ENCODE measurements around the gene CLINT1. TPM values are rescaled to one million over a fixed set of nuclear protein-coding genes. Genes with fewer than 3 reads are reported as not detected.

CLINT1 gene
- total RNA-seq, 1 donor from 2014 or later: 126 TPM

DNA sequence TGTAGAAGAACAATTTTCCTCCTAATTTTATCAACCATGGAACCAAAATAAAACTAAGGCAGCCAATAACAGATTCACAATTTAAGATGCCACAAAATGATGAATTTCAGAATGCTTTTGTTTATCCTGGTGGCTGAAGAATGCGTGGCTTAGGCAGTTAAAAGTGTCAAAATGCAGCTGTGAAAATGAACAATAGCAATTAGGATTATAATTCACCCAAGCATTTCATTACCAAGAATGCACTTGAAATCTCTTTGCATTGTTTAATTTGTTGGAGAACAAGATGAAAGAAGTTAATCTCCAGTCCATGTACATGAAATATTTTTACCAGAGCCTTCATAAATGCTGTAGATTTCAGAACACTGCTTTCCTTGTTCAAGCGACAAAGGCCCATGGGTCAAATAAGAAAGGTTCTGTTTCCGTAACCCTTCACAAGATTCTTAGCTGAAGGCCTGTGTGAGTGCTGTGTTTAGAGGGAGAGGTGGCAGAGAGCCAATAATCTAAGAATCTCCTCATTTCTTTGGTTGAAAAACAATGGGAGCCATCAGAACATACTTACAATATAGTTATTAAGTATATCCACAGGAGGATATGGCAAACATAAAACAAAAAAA, 39.3 kb downstream of the CLINT1 start:
- intact Hi-C loops (cut with DNase I): no loop called here
- TF ChIP-seq POLR2A (IDR thresholded peaks at IDR 0.05) (no peak), CTCF (IDR thresholded peaks at IDR 0.05) (no peak), POLR2AphosphoS5 (IDR thresholded peaks at IDR 0.05; ENCODE audit: insufficient read depth in 1 of 2, low read depth in 1 of 2) (no peak)
- Histone ChIP-seq H3K27ac (peak overlapping the region; percentile 36), H3K36me3 (no peaks in the 10 kb centered on the region), H3K4me1 (peaks cover 39% of the 10 kb centered on the region), H3K4me3 (no peak overlapping the region), H3K9me3 (no peaks in the 10 kb centered on the region), H3K27me3 (no peaks in the 10 kb centered on the region)
- no peak for DNase-seq (ENCODE audit: extremely low spot score in 2 of 2)

DNA sequence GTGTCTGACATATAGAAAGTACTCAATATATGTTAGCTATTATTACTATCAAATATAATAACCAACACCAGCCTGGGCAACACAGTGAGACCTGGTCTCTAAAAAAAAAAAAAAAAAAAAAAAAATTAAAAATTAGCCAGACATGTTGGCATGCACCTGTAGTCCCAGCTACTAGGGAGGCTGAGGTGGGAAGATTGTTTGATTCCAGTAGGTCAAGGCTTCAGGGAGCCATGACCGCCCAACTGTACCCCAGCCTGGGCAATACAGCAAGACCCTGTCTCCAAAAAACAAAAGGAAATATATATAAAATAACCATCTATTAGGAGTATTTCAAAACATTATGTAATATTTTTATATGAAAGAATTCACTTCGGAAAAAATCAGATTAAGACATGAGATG, 40.6 kb downstream of the CLINT1 start:
- H3K4me1 ChIP-seq: peaks cover 39% of the 10 kb centered on the region
- TF ChIP-seq CTCF (IDR thresholded peaks at IDR 0.05) (no peak), POLR2AphosphoS5 (IDR thresholded peaks at IDR 0.05; ENCODE audit: insufficient read depth in 1 of 2, low read depth in 1 of 2) (no peak), POLR2A (IDR thresholded peaks at IDR 0.05) (no peak)
- no peaks in the 10 kb centered on the region for H3K9me3 ChIP-seq
- intact Hi-C loops (cut with DNase I): no loop called here
- H3K27ac ChIP-seq: no peak overlapping the region
- H3K4me3 ChIP-seq: no peak overlapping the region
- no peaks in the 10 kb centered on the region for H3K27me3 ChIP-seq
- peaks cover 0 to 7% of the 10 kb centered on the region in 2 donors for H3K36me3 ChIP-seq
- DNase-seq (ENCODE audit: extremely low spot score in 2 of 2): no peak

DNA sequence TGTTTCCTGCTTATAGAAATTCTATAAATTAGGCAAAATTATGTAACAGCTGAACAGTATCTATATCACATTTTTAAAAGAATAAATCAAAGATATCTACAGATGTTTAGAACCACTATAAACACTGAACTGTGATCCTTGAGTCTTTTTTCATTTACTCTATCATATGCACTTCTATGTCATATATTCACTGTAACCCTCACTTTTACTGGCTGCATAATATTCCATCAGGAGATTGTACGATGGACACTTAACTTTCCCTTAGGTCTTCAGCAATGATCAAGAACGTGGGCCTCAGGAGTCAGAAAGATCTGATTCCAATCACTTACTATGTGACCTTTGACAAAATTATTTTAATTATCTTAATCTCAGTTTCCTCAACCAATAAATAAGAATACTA, 41.0 kb downstream of the CLINT1 start:
- intact Hi-C loops (cut with DNase I): no loop called here
- no peak overlapping the region for H3K4me3 ChIP-seq
- H3K9me3 ChIP-seq: no peaks in the 10 kb centered on the region
- no peak overlapping the region for H3K27ac ChIP-seq
- H3K36me3 ChIP-seq: peaks cover 0 to 12% of the 10 kb centered on the region in 2 donors
- H3K4me1 ChIP-seq: peaks cover 39% of the 10 kb centered on the region
- H3K27me3 ChIP-seq: no peaks in the 10 kb centered on the region
- TF ChIP-seq POLR2A (IDR thresholded peaks at IDR 0.05) (no peak), POLR2AphosphoS5 (IDR thresholded peaks at IDR 0.05; ENCODE audit: insufficient read depth in 1 of 2, low read depth in 1 of 2) (no peak), CTCF (IDR thresholded peaks at IDR 0.05) (no peak)
- DNase-seq (ENCODE audit: extremely low spot score in 2 of 2): no peak

DNA sequence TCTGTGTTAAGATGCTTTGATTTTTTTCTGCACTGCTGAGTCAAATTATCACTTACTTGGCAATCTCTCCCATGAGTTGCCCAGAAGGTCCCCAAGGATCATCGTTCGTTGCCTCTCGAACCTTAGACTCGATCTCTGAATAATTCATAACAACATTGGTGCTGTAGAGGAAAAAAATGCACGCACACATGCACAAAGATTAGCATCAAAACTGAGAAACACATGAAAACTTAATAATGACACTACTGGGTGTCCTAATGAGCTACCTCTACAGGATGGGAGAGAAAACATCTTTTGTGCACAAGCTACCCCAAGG, 41.6 kb downstream of the CLINT1 start:
- H3K36me3 ChIP-seq: peaks cover 0 to 18% of the 10 kb centered on the region in 2 donors
- DNase-seq (ENCODE audit: extremely low spot score in 2 of 2): no peak
- H3K27me3 ChIP-seq: no peaks in the 10 kb centered on the region
- H3K4me3 ChIP-seq: no peak overlapping the region
- TF ChIP-seq POLR2A (IDR thresholded peaks at IDR 0.05) (no peak), CTCF (IDR thresholded peaks at IDR 0.05) (no peak)
- intact Hi-C loops (cut with DNase I): no loop called here
- no peaks in the 10 kb centered on the region for H3K9me3 ChIP-seq
- H3K4me1 ChIP-seq: peaks cover 38% of the 10 kb centered on the region
- H3K27ac ChIP-seq: no peak overlapping the region

GRCh38 chr5:157816682-157817386, 42.1 kb downstream of the CLINT1 start:
- DNase-seq (ENCODE audit: extremely low spot score in 2 of 2): no peak
- Histone ChIP-seq H3K27me3 (no peaks in the 10 kb centered on the region), H3K27ac (no peak overlapping the region), H3K9me3 (no peaks in the 10 kb centered on the region), H3K4me3 (no peak overlapping the region), H3K4me1 (peaks cover 33% of the 10 kb centered on the region), H3K36me3 (peaks cover 0 to 23% of the 10 kb centered on the region in 2 donors)
- intact Hi-C loops (cut with DNase I): no loop called here
- TF ChIP-seq POLR2A (IDR thresholded peaks at IDR 0.05): no peak
- TF ChIP-seq CTCF (IDR thresholded peaks at IDR 0.05): peak; percentile 11 to 67 (median 45)
